HG03135 (cell line): ENCODE results near the gene NOTUM.

Experiments
- ATAC-seq: cut with Tn5 transposase; IDR thresholded peaks from one replicate; pipeline ENCODE4 v1.9.1; 2021; ENCODE audit warnings: mild to moderate bottlenecking, moderate library complexity; ENCODE audit not compliant: unreplicated experiment

NOTUM gene

DNA sequence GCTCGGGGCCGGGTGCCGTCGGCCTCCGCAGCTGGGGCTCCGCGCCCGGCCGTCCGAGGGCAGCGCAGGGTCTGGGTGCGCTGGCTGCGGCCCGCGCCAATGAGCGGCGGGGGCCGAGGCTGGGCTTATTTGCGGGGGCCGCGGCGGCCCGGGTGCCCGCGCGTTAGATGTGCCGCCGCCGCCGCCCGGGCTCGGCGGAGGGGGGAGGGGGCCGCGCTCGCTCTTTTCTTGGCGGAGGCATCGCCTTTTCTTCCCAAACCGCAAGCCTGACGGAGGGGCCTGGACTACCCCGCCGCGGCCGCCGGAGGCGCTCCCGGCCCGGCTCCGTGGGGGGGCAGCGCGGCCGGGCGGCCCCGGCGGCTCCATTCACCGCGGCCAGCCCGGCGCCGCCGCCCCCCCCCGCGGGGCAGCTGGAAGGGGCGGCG is at the start of gene NOTUM:
TSS of gene NOTUM (minus strand) at position 101 of the 425 bp plus-strand sequence. CDS start 278 bp downstream, outside the sequence.
- ATAC-seq: no peak

DNA sequence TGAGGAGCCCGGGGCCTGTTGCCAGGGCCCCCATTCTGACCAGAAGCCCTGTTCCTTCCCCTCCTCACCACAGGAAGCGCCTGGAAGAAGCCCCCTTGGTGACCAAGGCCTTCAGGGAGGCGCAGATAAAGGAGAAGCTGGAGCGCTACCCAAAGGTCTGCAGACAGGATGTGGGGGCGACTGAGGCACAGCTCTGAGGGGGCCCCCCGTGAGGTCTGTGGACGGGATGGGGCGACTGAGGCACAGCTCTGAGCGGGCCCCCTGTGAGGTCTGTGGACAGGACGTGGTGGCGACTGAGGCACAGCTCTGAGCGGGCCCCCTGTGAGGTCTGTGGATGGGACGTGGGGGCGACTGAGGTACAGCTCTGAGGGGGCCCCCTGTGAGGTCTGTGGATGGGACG is 48.4 kb upstream of the NOTUM start:
- no peak for ATAC-seq

DNA sequence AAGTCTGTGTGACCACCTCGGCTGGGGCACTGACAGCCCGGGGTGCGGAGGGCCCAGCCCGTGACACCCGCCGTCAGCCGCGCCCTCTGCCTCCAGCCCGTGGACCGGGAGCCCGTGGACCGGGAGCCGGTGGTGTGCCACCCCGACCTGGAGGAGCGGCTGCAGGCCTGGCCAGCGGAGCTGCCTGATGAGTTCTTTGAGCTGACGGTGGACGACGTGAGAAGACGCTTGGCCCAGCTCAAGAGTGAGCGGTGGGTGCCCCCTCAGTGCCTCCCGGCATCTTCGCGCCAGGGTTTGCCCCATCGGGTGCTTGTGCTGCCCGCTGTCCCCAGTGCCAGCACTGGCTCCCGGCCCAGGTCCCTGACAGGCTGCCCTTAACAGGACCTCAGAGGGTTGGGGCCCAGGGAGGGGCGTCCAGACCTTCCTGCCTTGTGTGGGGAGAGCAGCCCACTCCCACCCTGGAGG is 48.0 kb upstream of the NOTUM start:
- no peak for ATAC-seq

DNA sequence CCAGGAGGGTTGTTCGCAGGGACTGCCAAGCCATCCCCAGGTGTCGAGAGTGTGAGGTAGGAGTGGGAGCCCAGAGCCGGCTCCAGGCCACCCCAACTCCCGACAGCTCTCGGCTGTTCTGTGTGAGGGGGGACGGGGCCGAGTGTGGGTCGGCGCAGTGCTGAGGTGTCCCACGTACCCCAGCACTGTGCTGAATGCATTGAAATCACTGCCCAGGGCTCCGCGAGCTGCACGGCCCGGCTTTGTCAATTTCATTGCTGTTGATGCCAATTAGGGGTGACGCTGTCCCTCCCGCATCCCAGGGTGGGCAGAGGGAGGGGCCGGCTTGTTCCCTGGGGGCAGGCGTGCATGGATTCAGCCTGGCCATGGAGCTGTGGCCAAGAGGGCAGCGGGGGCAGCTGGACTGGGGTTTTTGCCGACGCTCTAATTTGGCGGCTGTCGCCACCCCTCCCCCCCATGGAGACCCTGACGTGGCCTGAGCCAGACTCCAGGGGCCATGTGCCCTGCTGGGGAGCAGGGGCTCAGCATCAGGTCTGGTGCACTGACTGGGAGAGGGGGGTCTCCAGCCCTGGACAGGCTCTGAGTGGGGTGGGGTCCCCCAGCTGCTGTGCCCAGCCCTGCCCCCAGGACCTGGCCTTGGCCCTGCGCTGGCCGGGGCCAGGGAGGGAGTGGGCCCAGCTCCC is 47.4 kb upstream of the NOTUM start:
- ATAC-seq: no peak

DNA sequence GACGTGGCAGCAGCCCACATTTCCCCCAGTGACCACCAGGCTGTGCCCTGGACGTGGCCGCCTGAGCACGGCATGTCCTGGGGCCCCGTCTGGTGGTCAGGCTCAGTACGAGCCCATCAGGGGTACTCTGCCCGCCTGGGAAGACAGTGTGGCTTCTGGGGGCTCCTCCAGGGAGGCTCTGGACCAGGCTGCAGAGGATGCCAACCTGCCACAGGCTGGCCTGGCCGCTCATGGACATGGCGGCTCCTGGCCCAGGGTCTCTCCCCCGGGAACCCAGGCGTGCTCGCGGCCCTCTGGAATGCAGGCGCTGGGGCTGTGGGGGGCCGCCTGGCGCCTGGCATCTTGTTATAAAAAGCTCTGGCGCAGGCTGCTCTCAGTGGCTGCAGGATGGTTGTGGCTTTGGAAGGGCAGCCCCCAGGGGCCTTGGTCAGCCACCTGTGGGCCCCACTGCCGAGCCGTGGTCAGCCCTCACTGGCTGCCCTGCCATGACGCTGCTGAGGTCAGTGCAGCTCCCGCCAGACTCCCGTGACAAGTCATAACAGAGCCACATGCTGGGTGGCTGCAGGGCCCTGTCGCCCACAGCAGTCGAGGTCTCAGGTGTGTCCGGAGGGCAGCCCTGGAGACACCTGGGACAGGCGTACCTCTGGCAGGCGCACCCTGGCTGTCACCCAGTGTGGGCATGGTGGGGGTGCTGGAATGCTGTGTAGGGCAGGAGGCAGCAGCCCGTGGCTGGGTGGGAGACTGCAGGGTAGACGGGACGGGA is 46.7 kb upstream of the NOTUM start:
- ATAC-seq: no peak

DNA sequence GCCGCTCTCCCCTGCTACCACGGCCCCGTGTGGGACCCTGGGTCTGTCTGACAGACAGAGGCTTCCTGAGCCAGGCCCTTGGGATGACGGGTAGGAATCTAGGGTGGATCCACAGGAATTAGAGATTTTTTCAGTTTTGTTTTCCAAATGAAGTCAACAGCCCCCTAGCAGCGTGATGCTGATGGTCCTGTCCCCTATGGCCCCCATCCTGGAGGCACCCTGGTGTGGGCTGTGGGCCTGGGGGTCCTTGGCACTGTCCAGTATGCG is 46.2 kb upstream of the NOTUM start:
- no peak for ATAC-seq

DNA sequence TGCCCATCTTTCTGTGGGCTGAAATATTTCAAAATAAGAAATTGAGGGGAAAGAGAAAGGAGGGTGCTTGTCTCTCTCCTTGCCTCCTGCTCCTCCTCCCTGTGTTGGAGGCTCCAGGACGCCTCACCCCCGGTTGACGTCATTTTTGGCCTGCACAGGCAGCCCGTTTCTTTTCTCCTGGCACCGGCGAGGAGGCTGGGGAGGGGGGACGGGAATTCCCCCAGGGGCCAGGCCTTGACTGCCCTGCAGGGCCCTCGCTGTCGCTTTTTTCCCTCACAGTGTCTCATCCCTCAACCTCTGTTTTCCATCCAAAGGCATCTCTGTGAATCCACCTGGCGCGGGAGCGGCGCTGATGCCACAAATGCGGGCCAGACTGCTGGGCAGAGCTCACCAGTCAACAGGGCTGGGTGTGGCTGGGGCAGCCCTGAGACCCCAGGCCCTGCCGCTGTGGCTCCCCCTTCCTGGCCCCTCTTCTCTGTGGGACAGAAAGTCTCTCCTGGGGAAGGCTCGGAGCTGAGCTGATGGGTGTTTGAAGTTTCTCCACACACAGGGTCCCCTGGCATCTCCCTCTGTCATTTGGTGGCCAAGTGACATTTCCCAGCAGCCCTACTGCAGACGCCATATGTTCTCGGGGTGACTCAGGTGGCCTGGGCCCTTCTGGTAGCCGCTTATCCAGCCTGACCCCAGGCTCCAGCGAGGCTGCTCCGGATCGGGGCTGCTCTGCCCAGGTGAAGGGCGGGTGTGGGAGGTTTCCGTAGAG is 45.7 kb upstream of the NOTUM start:
- ATAC-seq: no peak

DNA sequence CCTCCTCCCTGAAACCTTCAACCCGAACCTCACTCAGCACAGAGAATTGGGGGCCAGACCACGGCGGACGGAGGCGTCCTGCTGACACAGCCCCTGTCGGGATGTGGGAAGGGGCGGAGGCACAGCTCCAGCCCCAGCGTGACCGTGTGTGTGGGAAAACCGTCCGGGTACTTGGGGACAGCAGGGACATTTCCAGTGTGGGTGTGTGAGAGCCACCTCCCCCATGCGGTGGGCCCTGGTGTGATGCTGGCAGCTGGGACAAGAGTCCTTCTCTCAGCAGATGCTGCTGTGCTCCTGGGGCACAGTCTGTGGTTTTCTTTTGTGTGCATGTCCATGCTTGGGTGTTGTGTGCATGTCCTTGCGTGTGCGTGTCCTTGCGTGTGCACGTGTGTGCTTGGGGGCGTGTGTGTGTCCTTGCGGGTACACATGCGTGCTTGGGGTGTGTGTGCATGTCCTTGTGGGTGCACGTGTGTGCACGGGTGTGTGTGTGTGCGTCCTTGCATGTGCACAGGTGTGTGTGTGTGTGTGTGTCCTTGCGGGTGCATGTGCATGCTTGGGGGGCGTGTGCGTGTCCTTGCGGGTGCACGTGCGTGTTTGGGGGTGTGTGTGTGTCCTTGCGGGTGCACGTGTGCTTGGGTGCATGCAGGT is 44.8 kb upstream of the NOTUM start:
- ATAC-seq: no peak

DNA sequence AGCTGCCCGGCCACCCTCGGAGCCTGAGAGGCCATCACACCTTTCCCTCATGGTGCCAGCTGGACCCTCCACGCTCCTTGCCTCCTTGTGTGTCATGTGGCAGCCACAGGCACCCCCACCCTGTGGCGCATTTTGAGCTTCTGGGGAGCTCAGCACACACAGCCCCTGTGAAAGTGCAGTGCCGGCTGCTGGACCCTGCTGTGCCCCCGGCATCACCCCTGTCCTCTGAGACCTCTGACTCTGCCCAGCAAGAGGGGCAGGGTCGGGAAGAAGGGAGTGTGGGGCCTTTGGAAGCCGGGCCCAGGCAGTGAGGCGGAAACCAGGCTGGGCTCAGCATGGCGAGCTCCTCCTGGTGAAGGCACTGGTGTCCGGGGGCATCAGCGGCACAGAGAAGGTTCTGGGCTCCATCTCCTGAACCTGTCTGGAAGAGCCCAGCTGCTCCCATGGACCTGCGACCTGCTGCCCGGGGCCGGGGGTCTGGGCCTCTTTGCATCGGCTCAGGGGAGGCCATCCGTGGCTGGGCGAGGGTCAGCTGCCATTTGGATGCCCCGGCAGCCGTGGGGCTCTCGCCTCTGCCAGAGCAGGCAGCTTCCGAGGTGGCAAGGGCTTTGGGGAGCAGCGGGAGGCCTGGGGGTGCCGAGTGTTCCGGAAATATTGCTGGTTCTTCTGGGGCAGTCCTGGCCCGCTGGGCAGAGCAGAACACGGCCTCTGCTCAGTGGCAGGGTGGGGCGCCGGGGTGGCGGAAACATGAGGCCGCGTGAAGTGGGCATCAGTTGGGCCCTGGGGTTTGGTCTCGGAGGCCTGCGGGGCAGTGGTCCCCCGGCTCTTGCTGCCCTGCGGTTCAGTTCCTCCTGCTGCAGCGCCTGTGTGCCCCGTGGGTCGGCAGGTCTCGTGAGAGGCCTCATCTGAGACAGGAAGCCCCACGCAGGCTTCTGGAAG is 43.8 kb upstream of the NOTUM start:
- no peak for ATAC-seq

DNA sequence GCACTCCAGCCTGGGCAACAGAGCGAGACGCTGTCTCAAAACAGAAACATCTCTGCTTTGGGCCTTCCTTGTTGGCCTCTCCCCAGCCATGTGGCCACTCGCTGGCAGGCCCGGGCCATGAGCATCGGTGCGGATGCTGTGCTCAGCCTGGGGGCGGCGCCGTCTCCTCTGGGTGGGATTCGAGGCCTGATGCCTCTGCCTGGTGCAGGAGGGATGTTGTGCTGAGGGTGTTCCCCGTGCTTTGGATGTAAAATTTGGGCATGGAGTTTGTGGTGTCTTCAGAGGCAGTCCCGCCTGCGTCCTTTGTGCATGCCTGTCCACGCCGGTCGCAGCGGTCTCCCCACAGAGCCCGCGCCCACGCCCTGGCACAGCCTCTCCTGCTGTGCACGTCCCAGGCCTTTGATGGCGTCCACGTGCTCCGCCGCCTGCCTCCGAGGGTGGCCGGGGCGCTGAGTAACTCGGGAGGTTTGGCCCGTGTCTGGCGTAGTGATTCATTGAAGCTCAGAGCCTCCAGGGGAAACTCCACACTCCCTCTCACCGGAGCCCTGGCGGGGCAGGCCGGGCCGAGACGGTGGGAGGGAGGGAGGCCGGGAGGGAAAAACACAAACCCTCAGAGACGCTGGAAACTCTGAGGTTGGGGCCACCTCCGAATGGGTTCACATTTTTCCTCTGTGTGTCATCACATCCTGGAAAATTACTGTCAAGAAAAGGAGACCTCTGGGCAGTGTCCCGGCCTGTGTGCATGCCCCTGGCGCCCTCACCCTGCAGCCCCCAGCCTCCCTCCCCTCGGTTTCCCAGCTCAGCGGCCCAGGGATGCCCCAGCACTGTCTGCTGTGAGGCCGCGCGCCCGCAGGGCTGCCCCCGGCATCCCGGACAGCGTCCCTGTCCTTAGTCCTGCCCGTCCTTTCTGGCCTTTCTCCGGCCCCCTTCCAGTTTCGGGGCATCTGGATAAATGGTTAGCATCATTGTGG is 42.7 kb upstream of the NOTUM start:
- ATAC-seq: no peak

DNA sequence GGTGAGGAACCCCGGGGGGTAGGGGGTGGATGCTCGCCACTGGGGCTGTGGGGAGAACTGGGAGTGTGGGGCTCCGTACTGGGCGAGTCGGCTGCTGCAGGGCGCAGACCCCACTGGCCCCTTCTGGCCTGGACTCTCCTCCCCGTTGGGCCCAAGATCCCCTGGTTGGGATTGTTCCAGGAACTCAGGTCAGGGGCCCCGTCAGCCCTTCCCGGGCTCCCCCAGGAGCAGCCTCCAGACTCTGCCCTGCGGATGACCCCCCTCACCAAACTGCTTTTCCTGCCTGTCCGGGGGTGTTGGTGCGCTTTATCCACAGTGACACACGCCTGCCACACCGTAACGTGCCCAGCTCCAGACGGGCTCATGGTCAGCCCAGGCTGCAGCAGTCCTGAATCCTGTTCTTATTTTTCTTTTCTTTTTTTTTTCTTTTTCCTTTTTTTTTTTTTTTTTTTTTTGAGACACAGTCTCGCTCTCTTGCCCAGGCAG is 40.6 kb upstream of the NOTUM start:
- no peak for ATAC-seq

DNA sequence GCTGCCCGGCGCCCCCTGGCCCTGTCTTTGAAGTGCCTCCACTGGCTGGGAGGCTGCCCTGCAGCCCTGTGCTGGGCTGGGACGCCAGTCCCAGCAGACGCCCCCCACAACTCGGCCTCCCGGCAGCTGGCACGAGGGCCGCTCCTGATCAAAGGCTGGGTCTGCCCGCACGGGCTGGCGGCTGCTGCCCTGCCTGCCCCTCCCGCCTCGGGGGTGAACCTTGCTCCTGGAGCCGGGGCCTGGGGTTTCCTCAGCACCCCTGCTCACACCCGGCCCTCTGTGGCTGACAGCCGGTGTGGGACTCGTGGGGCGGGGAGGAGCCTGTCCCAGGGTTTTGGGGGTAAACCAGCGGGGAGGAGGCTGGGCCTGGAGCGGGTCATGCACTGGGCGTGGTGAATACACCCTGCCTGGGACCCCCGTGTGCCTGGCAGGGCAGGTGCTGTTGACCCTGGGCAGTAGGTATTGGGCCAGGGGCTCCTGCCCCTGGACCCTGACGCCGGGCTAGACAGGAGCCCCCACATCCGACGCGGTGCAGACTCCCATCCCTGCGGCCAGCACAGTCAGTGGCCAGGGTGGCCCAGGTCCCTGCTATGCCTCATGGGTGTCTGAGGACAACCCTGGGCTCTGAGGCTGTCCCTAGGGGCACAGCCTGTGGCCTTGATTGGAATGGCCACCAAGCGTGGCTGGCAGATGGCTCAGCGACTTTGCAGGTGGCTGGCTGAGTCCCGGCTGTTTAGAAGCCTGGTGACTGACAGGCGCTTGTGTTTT is 40.0 kb upstream of the NOTUM start:
- no peak for ATAC-seq

DNA sequence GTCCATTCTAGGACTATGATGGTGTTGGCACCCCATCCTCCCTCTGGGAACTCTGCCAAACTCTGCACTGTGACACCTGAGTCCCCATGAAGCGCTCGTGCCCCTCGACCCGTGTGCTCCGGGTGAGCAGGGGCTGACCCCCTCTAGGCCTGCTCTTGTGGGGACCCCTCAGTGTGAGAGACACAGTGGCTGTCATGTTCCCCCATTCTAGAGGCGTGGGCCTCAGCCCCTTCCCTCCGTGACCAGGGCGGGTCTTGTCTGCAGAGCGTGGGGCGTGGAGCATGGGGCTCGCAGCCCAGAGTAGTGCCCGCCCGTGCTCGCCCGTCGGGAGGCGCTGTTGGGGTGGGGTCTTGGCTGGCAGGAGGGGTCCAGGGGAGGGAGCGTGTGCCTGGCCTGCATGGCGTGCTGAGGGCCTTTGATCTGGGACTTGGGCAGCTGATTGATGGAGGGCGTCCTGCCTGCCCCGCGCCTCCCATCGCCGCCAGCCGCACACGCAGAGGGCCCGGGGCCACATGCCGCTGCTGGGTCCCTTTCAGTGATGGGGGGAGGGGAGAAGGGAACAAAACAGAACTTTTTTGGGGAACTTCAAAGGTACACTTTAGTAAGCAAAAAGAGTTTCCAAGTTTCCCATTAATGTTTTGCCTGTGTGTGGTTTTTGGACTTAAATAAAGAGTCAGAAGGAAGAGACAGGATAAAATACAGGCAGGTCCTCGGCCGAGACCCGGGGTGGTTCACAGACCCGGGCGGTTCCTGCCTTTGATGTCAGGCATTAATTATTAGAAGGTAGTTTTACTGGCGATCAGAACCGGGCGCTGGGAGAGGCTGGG is 39.2 kb upstream of the NOTUM start:
- ATAC-seq: no peak

DNA sequence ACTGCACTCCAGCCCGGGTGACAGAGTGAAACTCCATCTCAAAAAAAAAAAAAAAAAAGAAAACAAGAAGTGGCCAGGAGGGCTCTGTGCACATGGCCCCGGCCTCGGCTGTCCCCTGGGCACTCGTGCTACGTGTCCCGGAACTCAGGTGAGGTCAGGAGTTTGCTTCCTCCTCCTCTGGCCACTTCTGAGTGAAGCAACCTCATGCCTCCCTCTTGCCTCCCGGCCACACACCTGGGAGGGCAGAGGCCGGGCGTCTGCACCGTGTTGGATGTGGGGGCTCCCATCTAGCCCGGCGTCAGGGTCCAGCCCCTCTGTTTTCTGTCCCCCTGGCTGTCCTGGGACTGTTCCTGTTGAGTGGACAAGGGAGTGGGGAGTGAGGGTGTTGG is 38.6 kb upstream of the NOTUM start:
- no peak for ATAC-seq

DNA sequence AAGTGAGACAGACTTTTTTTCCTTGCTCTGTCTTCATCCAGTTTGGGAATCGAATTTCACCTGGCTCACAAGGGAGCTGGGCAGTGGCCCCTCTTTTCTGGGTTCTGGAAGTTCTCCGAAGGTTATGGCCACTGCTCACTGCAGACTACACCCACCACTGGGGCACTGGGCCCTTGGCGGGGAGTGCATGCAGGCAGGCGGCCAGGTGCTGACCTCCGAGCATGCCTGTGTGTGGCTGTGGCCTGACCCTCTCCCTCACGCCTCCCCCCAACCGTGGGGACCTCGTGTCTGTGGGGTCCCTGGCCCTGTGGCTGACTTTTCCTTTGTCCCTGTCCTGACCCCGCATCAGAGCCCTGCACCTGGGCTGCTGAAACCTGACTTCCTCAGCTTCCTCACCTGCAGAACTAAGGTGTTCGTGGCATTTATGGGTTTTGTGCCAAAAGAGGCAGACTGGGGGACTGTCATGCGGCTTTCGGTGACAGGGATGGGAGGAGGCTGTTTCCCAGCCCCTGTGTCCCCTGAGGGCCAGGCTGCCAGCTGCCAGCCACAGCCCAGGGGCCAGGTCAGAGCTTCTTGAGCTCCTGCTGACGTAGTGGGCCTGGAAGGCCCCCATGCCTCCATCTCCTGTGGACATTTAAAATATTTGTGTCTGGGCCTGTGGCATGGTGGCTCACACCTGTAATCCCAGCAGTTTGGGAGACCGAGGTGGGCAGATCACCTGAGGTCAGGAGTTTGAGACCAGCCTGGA is 37.9 kb upstream of the NOTUM start:
- ATAC-seq: no peak

DNA sequence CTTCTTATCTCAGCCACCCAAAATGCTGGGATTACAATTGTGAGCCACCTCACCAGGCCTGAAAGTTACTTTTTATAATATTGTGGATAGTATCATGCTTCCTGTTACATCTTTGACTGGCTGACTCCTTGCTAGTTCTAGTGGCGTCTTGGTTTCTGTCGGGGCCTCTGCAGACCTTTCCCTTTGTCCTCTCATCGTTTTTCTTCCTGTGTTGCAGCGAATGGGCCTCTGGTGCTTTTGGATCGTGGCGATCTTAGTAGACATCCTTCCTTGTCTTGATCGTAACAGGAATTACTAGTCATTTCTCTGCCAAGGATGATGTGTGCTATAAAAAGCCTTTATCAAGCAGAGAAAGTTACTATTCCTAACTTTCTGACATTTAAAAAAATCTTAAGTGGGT is 37.2 kb upstream of the NOTUM start:
- no peak for ATAC-seq
